K562 (cell line): Measurements from ENCODE around the gene PIAS3. TPM values are rescaled to one million over a fixed set of nuclear protein-coding genes. Genes with fewer than 3 reads are reported as not detected.

Experiments
- BACH1 ChIP-seq: fragments of 200-800 bp; sonication (Bioruptor generic); IDR thresholded peaks from 2 replicates; pipeline ENCODE4 v1.6.1; 2016; ENCODE audit warnings: missing genetic modification characterization, missing compliant biosample characterization
- GATAD2A ChIP-seq: fragments of 450-650 bp; IDR thresholded peaks from 2 replicates; pipeline ENCODE4 v1.6.1; 2017
- HDGF ChIP-seq: fragments of 450-650 bp; IDR thresholded peaks from 2 replicates; pipeline ENCODE4 v1.6.1; 2016
- MAZ ChIP-seq, 2 experiments: fragments of 450-650 bp in 1 of 2; sonication (generic) in 1 of 2; formaldehyde crosslinking; IDR thresholded peaks in 1 of 2; conservative IDR thresholded peaks in 1 of 2; 2 replicates each; pipeline versions ENCODE4 v1.4.0 to v1.5.0; 2020; ENCODE audit warnings: mild to moderate bottlenecking in 1 of 2, missing genetic modification reagents in 1 of 2
- MTA3 ChIP-seq: fragments of 450-650 bp; formaldehyde crosslinking; IDR thresholded peaks from 2 replicates; pipeline ENCODE4 v1.6.1; 2017; ENCODE audit warnings: mild to moderate bottlenecking, borderline replicate concordance
- NR2C1 ChIP-seq, 2 experiments: fragments of 450-650 bp; IDR thresholded peaks; 2 replicates each; pipeline ENCODE4 v1.6.1; 2017; ENCODE audit warnings: mild to moderate bottlenecking in 2 of 2, antibody characterized with exemption in 1 of 2, inconsistent platforms in 1 of 2, missing compliant biosample characterization in 1 of 2, missing genetic modification characterization in 1 of 2
- RBM22 ChIP-seq: fragments of 200-400 bp; formaldehyde crosslinking; IDR thresholded peaks from 2 replicates; pipeline ENCODE4 v1.6.1; 2018; ENCODE audit warnings: low read length, low read depth; ENCODE audit not compliant: poor library complexity, severe bottlenecking
- ZNF316 ChIP-seq: fragments of 450-650 bp; IDR thresholded peaks from 2 replicates; pipeline ENCODE4 v1.6.1; 2016
- ZNF561 ChIP-seq: fragments of 450-650 bp; formaldehyde crosslinking; conservative IDR thresholded peaks from 2 replicates; pipeline ENCODE4 v1.4.0; 2020; ENCODE audit warnings: mild to moderate bottlenecking, moderate library complexity
- ZNF830 ChIP-seq: fragments of 250-450 bp; sonication (Bioruptor Pico); IDR thresholded peaks from 2 replicates; pipeline ENCODE4 v1.5.0; 2021; ENCODE audit warnings: mild to moderate bottlenecking
- polyA plus RNA-seq, 8 experiments: library from polyadenylated mRNA; depleted of rRNA in 4 of 8; stranded (reverse) in 5 of 8; unstranded in 3 of 8; fragments of >200 nt; fragmentation: Nextera tagmentation in 2 of 8; fragmentation: Illumina TruSeq in 1 of 8; extraction: Ambion mirVana in 2 of 8; extraction: Trizol in 1 of 8; gene quantifications; 2 replicates each; pipeline versions ENCODE4 v1.2.1 to v1.2.3, GENCODE V29; 2011 to 2014; ENCODE audit warnings: inconsistent platforms in 1 of 8, missing spikeins in 1 of 8
- total RNA-seq, 7 experiments: library from RNA; depleted of rRNA in 6 of 7; stranded (reverse); fragments of >200 nt in 6 of 7; fragmentation: Illumina TruSeq in 2 of 7; extraction: Trizol in 2 of 7; gene quantifications; 2 replicates each; pipeline versions ENCODE4 v1.2.1 to v1.2.3, GENCODE V29; 2011 to 2021; ENCODE audit warnings: low replicate concordance in 1 of 7
- TF ChIP-seq, protein P1 (sequence below): fragments of 200-400 bp; formaldehyde crosslinking; IDR thresholded peaks from 2 replicates; pipeline ENCODE4 v1.6.1; 2017; ENCODE audit warnings: mild to moderate bottlenecking, low read depth, low read length, moderate library complexity
- TF ChIP-seq, protein P2 (sequence below), 2 experiments: fragments of 450-650 bp in 1 of 2; sonication (generic) in 1 of 2; formaldehyde crosslinking in 1 of 2; IDR thresholded peaks; 2 replicates each; pipeline versions ENCODE4 v1.7.1 to v1.9.0; 2016 to 2022; ENCODE audit warnings: inconsistent platforms in 1 of 2, mild to moderate bottlenecking in 1 of 2, missing genetic modification reagents in 1 of 2
- TF ChIP-seq, protein P3 (sequence below): fragments of 450-650 bp; IDR thresholded peaks from 2 replicates; pipeline ENCODE4 v1.7.0; 2016; ENCODE audit warnings: borderline replicate concordance

PIAS3 gene
- total and polyA plus RNA-seq, 9 of the 15 experiments (the other 6 are each of a cell fraction or from before 2014, with no cell fraction given): 1.1 to 25.6 (median 7.9) TPM

DNA sequence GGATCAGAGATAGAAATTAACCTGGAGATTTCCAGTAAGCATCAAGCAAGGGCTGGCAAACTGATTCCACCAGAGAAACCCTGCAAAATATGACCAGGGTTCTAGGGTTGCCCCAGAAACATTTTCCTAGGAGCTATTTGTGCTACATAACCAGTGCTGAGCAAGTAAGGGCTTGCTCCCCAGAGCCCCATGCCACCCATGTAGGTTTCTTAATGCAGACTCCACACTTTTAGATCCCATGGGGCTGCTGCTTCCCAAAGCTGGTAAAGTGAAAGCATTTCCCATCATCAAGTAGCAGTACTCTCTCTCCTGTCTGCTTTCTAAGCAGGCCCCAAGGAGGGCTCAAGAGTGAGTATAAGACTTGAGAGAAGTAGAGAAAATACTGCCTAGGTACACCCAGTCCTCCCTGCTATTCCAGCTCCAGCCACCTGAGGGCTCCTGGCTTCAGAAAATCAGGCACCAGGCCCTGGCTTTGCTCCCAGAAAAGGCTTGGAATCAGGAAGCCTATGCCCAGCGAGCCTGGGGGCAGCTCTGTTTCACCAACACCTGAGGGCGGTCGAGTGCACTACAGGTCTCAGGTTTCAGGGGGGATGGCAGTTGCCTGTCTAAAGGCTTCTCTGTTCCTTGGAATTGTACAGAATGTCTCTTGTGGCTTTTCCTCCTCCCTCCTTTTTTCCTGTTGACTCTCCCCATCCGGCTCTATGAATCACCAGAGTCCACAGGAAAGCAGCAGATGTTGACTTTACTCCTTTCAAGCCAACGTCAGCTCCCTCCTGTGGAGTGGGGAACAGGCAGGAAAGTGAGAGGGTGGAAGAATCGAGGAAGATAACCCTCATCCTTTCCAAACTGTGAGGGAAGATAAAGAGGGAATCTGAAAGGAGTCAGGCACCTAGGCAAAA, 33.0 kb upstream of the PIAS3 start (continued):
- TF ChIP-seq, protein P1, sequence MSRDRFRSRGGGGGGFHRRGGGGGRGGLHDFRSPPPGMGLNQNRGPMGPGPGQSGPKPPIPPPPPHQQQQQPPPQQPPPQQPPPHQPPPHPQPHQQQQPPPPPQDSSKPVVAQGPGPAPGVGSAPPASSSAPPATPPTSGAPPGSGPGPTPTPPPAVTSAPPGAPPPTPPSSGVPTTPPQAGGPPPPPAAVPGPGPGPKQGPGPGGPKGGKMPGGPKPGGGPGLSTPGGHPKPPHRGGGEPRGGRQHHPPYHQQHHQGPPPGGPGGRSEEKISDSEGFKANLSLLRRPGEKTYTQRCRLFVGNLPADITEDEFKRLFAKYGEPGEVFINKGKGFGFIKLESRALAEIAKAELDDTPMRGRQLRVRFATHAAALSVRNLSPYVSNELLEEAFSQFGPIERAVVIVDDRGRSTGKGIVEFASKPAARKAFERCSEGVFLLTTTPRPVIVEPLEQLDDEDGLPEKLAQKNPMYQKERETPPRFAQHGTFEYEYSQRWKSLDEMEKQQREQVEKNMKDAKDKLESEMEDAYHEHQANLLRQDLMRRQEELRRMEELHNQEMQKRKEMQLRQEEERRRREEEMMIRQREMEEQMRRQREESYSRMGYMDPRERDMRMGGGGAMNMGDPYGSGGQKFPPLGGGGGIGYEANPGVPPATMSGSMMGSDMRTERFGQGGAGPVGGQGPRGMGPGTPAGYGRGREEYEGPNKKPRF: no peak
- TF ChIP-seq BACH1 (tag) (no peak), ZNF561 (CRISPR knock-in tag) (no peak), HDGF (0 out of 2 replicates have a peak, but pooled peaks have one; percentile 57), MTA3 (0 out of 2 replicates have a peak, but pooled peaks have one; percentile 63), RBM22 (no peak), ZNF316 (no peak), MAZ (CRISPR knock-in tag; conservative IDR thresholded peaks at IDR 0.05 in 1 of 2, IDR thresholded peaks at IDR 0.05 in 1 of 2) (peak in 1 of 2 experiments; percentile 81; a peak in 2 of 4 replicates), GATAD2A (0 out of 2 replicates have a peak, but pooled peaks have one; percentile 37), NR2C1 (IDR thresholded peaks at IDR 0.05) (no peak), NR2C1 (tag; IDR thresholded peaks at IDR 0.05) (no peak), ZNF830 (no peak)
- TF ChIP-seq, protein P2, sequence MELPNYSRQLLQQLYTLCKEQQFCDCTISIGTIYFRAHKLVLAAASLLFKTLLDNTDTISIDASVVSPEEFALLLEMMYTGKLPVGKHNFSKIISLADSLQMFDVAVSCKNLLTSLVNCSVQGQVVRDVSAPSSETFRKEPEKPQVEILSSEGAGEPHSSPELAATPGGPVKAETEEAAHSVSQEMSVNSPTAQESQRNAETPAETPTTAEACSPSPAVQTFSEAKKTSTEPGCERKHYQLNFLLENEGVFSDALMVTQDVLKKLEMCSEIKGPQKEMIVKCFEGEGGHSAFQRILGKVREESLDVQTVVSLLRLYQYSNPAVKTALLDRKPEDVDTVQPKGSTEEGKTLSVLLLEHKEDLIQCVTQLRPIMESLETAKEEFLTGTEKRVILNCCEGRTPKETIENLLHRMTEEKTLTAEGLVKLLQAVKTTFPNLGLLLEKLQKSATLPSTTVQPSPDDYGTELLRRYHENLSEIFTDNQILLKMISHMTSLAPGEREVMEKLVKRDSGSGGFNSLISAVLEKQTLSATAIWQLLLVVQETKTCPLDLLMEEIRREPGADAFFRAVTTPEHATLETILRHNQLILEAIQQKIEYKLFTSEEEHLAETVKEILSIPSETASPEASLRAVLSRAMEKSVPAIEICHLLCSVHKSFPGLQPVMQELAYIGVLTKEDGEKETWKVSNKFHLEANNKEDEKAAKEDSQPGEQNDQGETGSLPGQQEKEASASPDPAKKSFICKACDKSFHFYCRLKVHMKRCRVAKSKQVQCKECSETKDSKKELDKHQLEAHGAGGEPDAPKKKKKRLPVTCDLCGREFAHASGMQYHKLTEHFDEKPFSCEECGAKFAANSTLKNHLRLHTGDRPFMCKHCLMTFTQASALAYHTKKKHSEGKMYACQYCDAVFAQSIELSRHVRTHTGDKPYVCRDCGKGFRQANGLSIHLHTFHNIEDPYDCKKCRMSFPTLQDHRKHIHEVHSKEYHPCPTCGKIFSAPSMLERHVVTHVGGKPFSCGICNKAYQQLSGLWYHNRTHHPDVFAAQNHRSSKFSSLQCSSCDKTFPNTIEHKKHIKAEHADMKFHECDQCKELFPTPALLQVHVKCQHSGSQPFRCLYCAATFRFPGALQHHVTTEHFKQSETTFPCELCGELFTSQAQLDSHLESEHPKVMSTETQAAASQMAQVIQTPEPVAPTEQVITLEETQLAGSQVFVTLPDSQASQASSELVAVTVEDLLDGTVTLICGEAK (IDR thresholded peaks at IDR 0.05): no peak
- TF ChIP-seq, protein P2 (CRISPR knock-in tag; IDR thresholded peaks at IDR 0.05): no peak
- TF ChIP-seq, protein P3, sequence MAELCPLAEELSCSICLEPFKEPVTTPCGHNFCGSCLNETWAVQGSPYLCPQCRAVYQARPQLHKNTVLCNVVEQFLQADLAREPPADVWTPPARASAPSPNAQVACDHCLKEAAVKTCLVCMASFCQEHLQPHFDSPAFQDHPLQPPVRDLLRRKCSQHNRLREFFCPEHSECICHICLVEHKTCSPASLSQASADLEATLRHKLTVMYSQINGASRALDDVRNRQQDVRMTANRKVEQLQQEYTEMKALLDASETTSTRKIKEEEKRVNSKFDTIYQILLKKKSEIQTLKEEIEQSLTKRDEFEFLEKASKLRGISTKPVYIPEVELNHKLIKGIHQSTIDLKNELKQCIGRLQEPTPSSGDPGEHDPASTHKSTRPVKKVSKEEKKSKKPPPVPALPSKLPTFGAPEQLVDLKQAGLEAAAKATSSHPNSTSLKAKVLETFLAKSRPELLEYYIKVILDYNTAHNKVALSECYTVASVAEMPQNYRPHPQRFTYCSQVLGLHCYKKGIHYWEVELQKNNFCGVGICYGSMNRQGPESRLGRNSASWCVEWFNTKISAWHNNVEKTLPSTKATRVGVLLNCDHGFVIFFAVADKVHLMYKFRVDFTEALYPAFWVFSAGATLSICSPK: no peak
